ENCODE data around the gene KCTD17.

- no peak for TF ChIP-seq CTCF (IDR thresholded peaks at IDR 0.05)
- TF ChIP-seq POLR2A (IDR thresholded peaks at IDR 0.05), result no peak
- TF ChIP-seq EP300 (IDR thresholded peaks at IDR 0.05), result no peak
Observed at GRCh38 chr22:37105990-37106389, 54.4 kb downstream of the KCTD17 start.

Measured in tibial nerve (tissue), 4 donors.